ENCODE results near the gene MAST4. TPM values are rescaled to one million over a fixed set of nuclear protein-coding genes. Genes with fewer than 3 reads are reported as not detected.

Gene MAST4
- total RNA-seq, 1 experiment from 2014 or later = 10.9 TPM

- BruUV-seq (replicated peaks) = no TSS peak
- DNase-seq = no peak
- TF ChIP-seq CTCF (IDR thresholded peaks at IDR 0.05; ENCODE audit: unreplicated experiment) = no peak
- H3K27ac Mint-ChIP-seq (ENCODE audit: unreplicated experiment) = no peak overlapping the region
- no peaks in the 10 kb centered on the region for H3K4me1 Mint-ChIP-seq (ENCODE audit: low read depth, unreplicated experiment)
- H3K36me3 Mint-ChIP-seq (ENCODE audit: insufficient read depth, unreplicated experiment) = no peaks in the 10 kb centered on the region
- H3K4me3 Mint-ChIP-seq (ENCODE audit: low read depth, unreplicated experiment) = no peak overlapping the region
- H3K27me3 Mint-ChIP-seq (ENCODE audit: unreplicated experiment) = peaks cover 49% of the 10 kb centered on the region
- CTCF ChIA-PET = interaction anchor here (0.7 kb wide), 1 partner anchor 14 kb away, joined by 3 read pairs; no protein-coding TSS in a partner anchor
- peaks cover 2% of the 10 kb centered on the region for H3K9me3 Mint-ChIP-seq (ENCODE audit: low read depth, unreplicated experiment)
- intact Hi-C loops (cut with micrococcal nuclease; ENCODE audit: unreplicated experiment) = no loop called here
Measured at GRCh38 chr5:66621146-66621545, 25.0 kb downstream of the MAST4 start.

GRCh38 chr5:66621736-66622135, 25.5 kb downstream of the MAST4 start:
- Mint-ChIP-seq H3K36me3 (ENCODE audit: insufficient read depth, unreplicated experiment) (no peaks in the 10 kb centered on the region), H3K9me3 (ENCODE audit: low read depth, unreplicated experiment) (peaks cover 2% of the 10 kb centered on the region), H3K4me3 (ENCODE audit: low read depth, unreplicated experiment) (no peak overlapping the region), H3K27me3 (ENCODE audit: unreplicated experiment) (peaks cover 52% of the 10 kb centered on the region), H3K4me1 (ENCODE audit: low read depth, unreplicated experiment) (no peaks in the 10 kb centered on the region), H3K27ac (ENCODE audit: unreplicated experiment) (no peak overlapping the region)
- intact Hi-C loops (cut with micrococcal nuclease; ENCODE audit: unreplicated experiment) = no loop called here
- BruUV-seq (replicated peaks) = no TSS peak
- CTCF ChIA-PET = no interaction called here
- TF ChIP-seq CTCF (IDR thresholded peaks at IDR 0.05; ENCODE audit: unreplicated experiment) = no peak
- DNase-seq = no peak

DNA sequence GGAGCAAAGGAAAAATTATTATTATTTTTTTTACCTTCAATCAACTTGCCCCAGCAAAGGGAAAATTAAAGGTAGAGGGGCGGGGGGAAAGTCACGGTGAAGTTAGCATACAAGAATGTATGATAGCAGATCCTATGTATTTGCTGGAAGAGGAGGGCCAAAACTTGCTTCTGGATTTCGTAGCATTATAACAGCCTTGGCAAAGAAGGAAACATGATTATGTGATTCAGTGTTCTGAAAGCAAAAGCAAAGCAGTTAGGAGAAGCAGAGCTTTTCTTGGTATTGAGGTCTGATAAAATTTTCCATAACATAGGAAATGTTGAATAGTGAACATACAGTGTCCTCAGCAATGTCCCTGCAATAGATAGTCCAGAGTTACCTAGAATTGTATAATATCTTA, 32.4 kb downstream of the MAST4 start:
- H3K4me1 Mint-ChIP-seq (ENCODE audit: low read depth, unreplicated experiment) = no peaks in the 10 kb centered on the region
- no peaks in the 10 kb centered on the region for H3K9me3 Mint-ChIP-seq (ENCODE audit: low read depth, unreplicated experiment)
- no peak for TF ChIP-seq CTCF (IDR thresholded peaks at IDR 0.05; ENCODE audit: unreplicated experiment)
- H3K27ac Mint-ChIP-seq (ENCODE audit: unreplicated experiment) = no peak overlapping the region
- BruUV-seq (replicated peaks) = no TSS peak
- CTCF ChIA-PET = no interaction called here
- no peaks in the 10 kb centered on the region for H3K36me3 Mint-ChIP-seq (ENCODE audit: insufficient read depth, unreplicated experiment)
- peaks cover 38% of the 10 kb centered on the region for H3K27me3 Mint-ChIP-seq (ENCODE audit: unreplicated experiment)
- intact Hi-C loops (cut with micrococcal nuclease; ENCODE audit: unreplicated experiment) = no loop called here
- no peak for DNase-seq
- H3K4me3 Mint-ChIP-seq (ENCODE audit: low read depth, unreplicated experiment) = no peak overlapping the region

DNA sequence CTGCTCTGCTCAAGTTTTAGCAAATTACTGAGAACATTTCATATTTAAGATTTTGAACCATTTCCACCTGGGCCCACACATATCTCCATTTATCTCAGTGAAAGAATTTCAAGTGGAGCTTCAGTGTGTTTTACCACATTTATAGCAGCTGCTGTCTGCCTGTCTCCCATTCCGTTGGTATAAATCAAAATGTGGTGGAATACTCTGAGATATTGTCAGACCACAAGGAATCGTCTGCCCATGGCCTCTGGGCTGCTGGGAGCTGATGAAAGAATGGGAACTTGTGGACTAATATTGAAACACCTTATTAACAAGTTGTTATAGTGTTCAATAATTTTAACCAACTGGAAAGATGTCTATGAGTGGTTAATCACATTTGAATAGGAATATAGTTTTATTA, 33.3 kb downstream of the MAST4 start:
- DNase-seq = no peak
- no TSS peak for BruUV-seq (replicated peaks)
- CTCF ChIA-PET = no interaction called here
- no peaks in the 10 kb centered on the region for H3K4me1 Mint-ChIP-seq (ENCODE audit: low read depth, unreplicated experiment)
- TF ChIP-seq CTCF (IDR thresholded peaks at IDR 0.05; ENCODE audit: unreplicated experiment) = no peak
- H3K4me3 Mint-ChIP-seq (ENCODE audit: low read depth, unreplicated experiment) = no peak overlapping the region
- H3K9me3 Mint-ChIP-seq (ENCODE audit: low read depth, unreplicated experiment) = no peaks in the 10 kb centered on the region
- peaks cover 38% of the 10 kb centered on the region for H3K27me3 Mint-ChIP-seq (ENCODE audit: unreplicated experiment)
- H3K36me3 Mint-ChIP-seq (ENCODE audit: insufficient read depth, unreplicated experiment) = no peaks in the 10 kb centered on the region
- intact Hi-C loops (cut with micrococcal nuclease; ENCODE audit: unreplicated experiment) = no loop called here
- H3K27ac Mint-ChIP-seq (ENCODE audit: unreplicated experiment) = no peak overlapping the region
